Left ventricle myocardium inferior (tissue), 1 donor: ENCODE data around the gene ACBD6. TPM values are rescaled to one million over a fixed set of nuclear protein-coding genes. Genes with fewer than 3 reads are reported as not detected.
A peak's percentile ranks its signal among the peaks of the same experiment; 100 is the strongest.

ENCODE experiments used
- DNase-seq: peaks from one replicate; pipeline ENCODE4 v3.0.0-alpha.2; 2020
- H3K27ac ChIP-seq: fragments of 200-600 bp; replicated peaks from 2 replicates; pipeline ENCODE4 v1.8.0; 2021
- H3K27me3 ChIP-seq: fragments of 200-600 bp; 2 replicates; pipeline ENCODE4 v1.8.0; 2021; ENCODE audit warnings: low read depth
- H3K36me3 ChIP-seq: fragments of 200-600 bp; 2 replicates; pipeline ENCODE4 v1.8.0; 2021
- H3K4me1 ChIP-seq: fragments of 200-600 bp; 2 replicates; pipeline ENCODE4 v1.8.0; 2021
- H3K4me3 ChIP-seq: fragments of 200-600 bp; 2 replicates; pipeline ENCODE4 v1.8.0; 2021; ENCODE audit warnings: mild to moderate bottlenecking, moderate library complexity
- H3K9me3 ChIP-seq: fragments of 200-600 bp; replicated peaks from 2 replicates; pipeline ENCODE4 v1.8.0; 2021
- intact Hi-C: fragments of 100-400 bp; cut with micrococcal nuclease; formaldehyde crosslinking; loops from one replicate; pipeline ENCODE4 v1.11.0; 2022
- total RNA-seq: library from RNA; stranded (reverse); fragmentation: NEBNext Ultra II Directional; extraction: Animal tissue kit (Norgen Biotek cat#: 25700); gene quantifications from one replicate; pipeline ENCODE4 v1.2.1, GENCODE V29; 2021
- TF ChIP-seq, protein P1 (sequence below): fragments of 200-600 bp; IDR thresholded peaks from 2 replicates; pipeline ENCODE4 v1.8.0; 2021; ENCODE audit warnings: antibody characterized with exemption, mild to moderate bottlenecking, borderline replicate concordance
- donor health status: DM: no; HTN: yes; CAD: no; lungs with severe emphysema.

The ACBD6 gene
- total RNA-seq, 1 donor from 2014 or later = 18.2 TPM

GRCh38 chr1:180500689-180501088, 1.7 kb downstream of the ACBD6 start:
- Histone ChIP-seq H3K4me1 (peaks cover 48% of the 10 kb centered on the region), H3K4me3 (peak overlapping the region; percentile 87), H3K36me3 (no peaks in the 10 kb centered on the region), H3K9me3 (no peaks in the 10 kb centered on the region), H3K27ac (no peak overlapping the region), H3K27me3 (no peaks in the 10 kb centered on the region)
- intact Hi-C loops = no loop called here
- no peak for DNase-seq
- TF ChIP-seq, protein P1, sequence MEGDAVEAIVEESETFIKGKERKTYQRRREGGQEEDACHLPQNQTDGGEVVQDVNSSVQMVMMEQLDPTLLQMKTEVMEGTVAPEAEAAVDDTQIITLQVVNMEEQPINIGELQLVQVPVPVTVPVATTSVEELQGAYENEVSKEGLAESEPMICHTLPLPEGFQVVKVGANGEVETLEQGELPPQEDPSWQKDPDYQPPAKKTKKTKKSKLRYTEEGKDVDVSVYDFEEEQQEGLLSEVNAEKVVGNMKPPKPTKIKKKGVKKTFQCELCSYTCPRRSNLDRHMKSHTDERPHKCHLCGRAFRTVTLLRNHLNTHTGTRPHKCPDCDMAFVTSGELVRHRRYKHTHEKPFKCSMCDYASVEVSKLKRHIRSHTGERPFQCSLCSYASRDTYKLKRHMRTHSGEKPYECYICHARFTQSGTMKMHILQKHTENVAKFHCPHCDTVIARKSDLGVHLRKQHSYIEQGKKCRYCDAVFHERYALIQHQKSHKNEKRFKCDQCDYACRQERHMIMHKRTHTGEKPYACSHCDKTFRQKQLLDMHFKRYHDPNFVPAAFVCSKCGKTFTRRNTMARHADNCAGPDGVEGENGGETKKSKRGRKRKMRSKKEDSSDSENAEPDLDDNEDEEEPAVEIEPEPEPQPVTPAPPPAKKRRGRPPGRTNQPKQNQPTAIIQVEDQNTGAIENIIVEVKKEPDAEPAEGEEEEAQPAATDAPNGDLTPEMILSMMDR = no peak

GRCh38 chr1:180498594-180498993, 3.8 kb downstream of the ACBD6 start:
- no peaks in the 10 kb centered on the region for H3K9me3 ChIP-seq
- peaks cover 8% of the 10 kb centered on the region for H3K36me3 ChIP-seq
- DNase-seq = no peak
- TF ChIP-seq, protein P1 = no peak
- peaks cover 45% of the 10 kb centered on the region for H3K4me1 ChIP-seq
- intact Hi-C loops = no loop called here
- H3K27me3 ChIP-seq = no peaks in the 10 kb centered on the region
- no peak overlapping the region for H3K4me3 ChIP-seq
- no peak overlapping the region for H3K27ac ChIP-seq

DNA sequence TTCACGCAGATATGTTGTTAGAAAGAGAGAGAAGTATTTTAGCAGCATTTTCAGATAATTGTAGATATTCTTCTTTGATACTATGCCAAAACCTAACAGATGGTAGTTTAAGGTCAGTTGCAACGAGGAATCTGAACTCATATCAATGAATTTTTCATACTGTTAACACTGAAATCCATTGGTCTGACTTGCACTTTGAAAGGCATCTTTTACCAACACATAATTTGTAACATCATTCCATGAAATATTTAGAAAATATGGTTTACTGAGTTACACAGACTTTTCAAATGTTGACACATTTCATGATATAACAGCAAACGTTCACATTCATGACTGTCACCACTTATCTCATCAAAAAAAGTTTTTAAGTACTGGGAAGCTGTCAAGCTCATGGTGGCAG, 4.6 kb downstream of the ACBD6 start:
- Histone ChIP-seq H3K4me3 (no peak overlapping the region), H3K4me1 (peaks cover 37% of the 10 kb centered on the region), H3K36me3 (peaks cover 8% of the 10 kb centered on the region), H3K27me3 (no peaks in the 10 kb centered on the region), H3K9me3 (no peaks in the 10 kb centered on the region), H3K27ac (no peak overlapping the region)
- TF ChIP-seq, protein P1 = no peak
- DNase-seq = no peak
- intact Hi-C loops = no loop called here

DNA sequence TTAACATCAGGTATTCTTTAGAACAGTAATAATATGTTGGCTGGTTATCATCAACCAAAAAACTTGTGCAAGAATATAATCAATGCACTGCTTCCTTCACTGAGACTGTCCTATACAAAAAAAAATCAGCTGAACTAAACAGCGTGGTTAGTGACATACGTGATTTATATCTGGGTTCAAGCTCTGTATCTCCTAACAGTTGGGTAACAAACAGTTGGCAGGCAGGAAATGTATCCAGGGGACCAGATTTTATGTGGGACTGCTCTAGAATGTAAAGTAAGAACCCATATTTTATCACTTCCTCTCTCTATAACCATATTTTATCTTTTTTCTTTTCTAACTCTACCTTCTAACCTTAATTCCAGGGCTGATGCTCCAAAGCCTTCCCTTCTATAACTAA, 8.0 kb downstream of the ACBD6 start:
- TF ChIP-seq, protein P1 = no peak
- Histone ChIP-seq H3K4me3 (no peak overlapping the region), H3K27ac (no peak overlapping the region), H3K4me1 (peaks cover 4% of the 10 kb centered on the region), H3K27me3 (no peaks in the 10 kb centered on the region), H3K9me3 (no peaks in the 10 kb centered on the region), H3K36me3 (peaks cover 36% of the 10 kb centered on the region)
- intact Hi-C loops = no loop called here
- no peak for DNase-seq

- intact Hi-C loops = no loop called here
- peaks cover 49% of the 10 kb centered on the region for H3K36me3 ChIP-seq
- TF ChIP-seq, protein P1 = no peak
Measured at GRCh38 chr1:180489976-180490375, 12.4 kb downstream of the ACBD6 start.

DNA sequence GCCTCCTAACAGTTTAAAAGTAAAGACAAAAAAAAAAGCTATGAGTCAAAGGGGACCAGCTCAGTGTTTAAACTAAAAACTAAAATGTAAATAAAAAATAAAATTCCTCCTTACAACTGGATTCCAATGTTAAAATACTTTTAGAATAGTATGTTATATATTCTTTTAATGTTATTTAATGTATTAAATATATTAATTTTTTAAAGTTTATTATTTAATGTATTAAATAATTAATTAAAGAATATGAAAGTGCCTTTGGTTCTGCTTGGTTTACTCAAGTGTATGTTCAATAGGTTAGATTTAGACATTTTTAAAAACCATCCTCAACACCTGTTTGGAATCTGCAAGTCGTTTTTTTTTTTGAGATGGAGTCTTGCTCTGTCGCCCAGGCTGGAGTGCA, 13.1 kb downstream of the ACBD6 start:
- H3K4me1 ChIP-seq = no peaks in the 10 kb centered on the region
- H3K27ac ChIP-seq = no peak overlapping the region
- TF ChIP-seq, protein P1 = no peak
- intact Hi-C loops = no loop called here
- H3K36me3 ChIP-seq = peaks cover 45% of the 10 kb centered on the region
- no peaks in the 10 kb centered on the region for H3K9me3 ChIP-seq
- H3K27me3 ChIP-seq = no peaks in the 10 kb centered on the region
- no peak overlapping the region for H3K4me3 ChIP-seq
- no peak for DNase-seq

More at GRCh38 chr1:180489976-180490375, 12.4 kb downstream of the ACBD6 start:
- Histone ChIP-seq H3K4me1 (no peaks in the 10 kb centered on the region), H3K9me3 (no peaks in the 10 kb centered on the region), H3K27ac (no peak overlapping the region), H3K4me3 (no peak overlapping the region), H3K27me3 (no peaks in the 10 kb centered on the region)
- no peak for DNase-seq
